ENCODE results near the gene PTPRK.
A peak's percentile ranks its signal among the peaks of the same experiment; 100 is the strongest.

PTPRK gene

GRCh38 chr6:128204616-128205015, 315.8 kb downstream of the PTPRK start:
- Histone ChIP-seq H3K9me3 (ENCODE audit: insufficient read depth, low read depth, low read length) (no peaks in the 10 kb centered on the region), H3K4me1 (ENCODE audit: control insufficient read depth in 1 of 2, insufficient read depth in 2 of 2, low read length in 2 of 2) (no peaks in the 10 kb centered on the region), H4K8ac (ENCODE audit: low read depth, low read length) (no peak overlapping the region), H2AK5ac (ENCODE audit: low read length) (no peak overlapping the region), H3K27ac (ENCODE audit: low read depth, low read length) (no peak overlapping the region), H3K9ac (ENCODE audit: low read length) (no peak overlapping the region), H3K4ac (ENCODE audit: low read depth, low read length) (no peak overlapping the region), H3K18ac (ENCODE audit: low read length) (no peak overlapping the region), H3K4me2 (ENCODE audit: low read length) (no peak overlapping the region), H2BK5ac (ENCODE audit: low read depth, low read length, poor library complexity) (no peak overlapping the region), H3K36me3 (ENCODE audit: control insufficient read depth in 1 of 2, insufficient read depth in 2 of 2, low read length in 2 of 2) (no peaks in the 10 kb centered on the region), H3K23ac (ENCODE audit: low read length) (no peak overlapping the region), H3K79me1 (ENCODE audit: low read length) (no peaks in the 10 kb centered on the region), H2AFZ (ENCODE audit: insufficient read depth, low read length, poor library complexity) (no peak overlapping the region), H3K14ac (ENCODE audit: low read length) (no peak overlapping the region), H4K12ac (ENCODE audit: low read depth, low read length) (no peak overlapping the region), H2BK120ac (ENCODE audit: insufficient read depth, low read length, poor library complexity) (no peak overlapping the region), H3K27me3 (ENCODE audit: insufficient read depth, low read length) (no peaks in the 10 kb centered on the region), H2BK12ac (ENCODE audit: low read length) (no peak overlapping the region), H3K79me2 (ENCODE audit: control insufficient read depth, insufficient read depth, low read length, poor library complexity) (no peaks in the 10 kb centered on the region), H4K91ac (ENCODE audit: low read depth, low read length) (no peak overlapping the region), H3K4me3 (ENCODE audit: low read depth, low read length) (no peak overlapping the region)
- DNase-seq = peak; percentile 63 to 88
- no CpG with 5 or more reads among the region's 3 CpGs for WGBS (ENCODE audit: extremely low coverage, insufficient coverage, insufficient read length)

- WGBS (ENCODE audit: extremely low coverage, insufficient coverage, insufficient read length) = no CpG with 5 or more reads among the region's 12 CpGs
- H3K79me2 ChIP-seq (ENCODE audit: control insufficient read depth, insufficient read depth, low read length, poor library complexity) = no peaks in the 10 kb centered on the region
- no peak overlapping the region for H2AK5ac ChIP-seq (ENCODE audit: low read length)
- no peaks in the 10 kb centered on the region for H3K79me1 ChIP-seq (ENCODE audit: low read length)
- H2BK120ac ChIP-seq (ENCODE audit: insufficient read depth, low read length, poor library complexity) = no peak overlapping the region
- no peak overlapping the region for H3K4me2 ChIP-seq (ENCODE audit: low read length)
- H3K14ac ChIP-seq (ENCODE audit: low read length) = no peak overlapping the region
- H2AFZ ChIP-seq (ENCODE audit: insufficient read depth, low read length, poor library complexity) = no peak overlapping the region
- H3K4me1 ChIP-seq (ENCODE audit: control insufficient read depth in 1 of 2, insufficient read depth in 2 of 2, low read length in 2 of 2) = no peaks in the 10 kb centered on the region
- no peak overlapping the region for H4K91ac ChIP-seq (ENCODE audit: low read depth, low read length)
- H3K4me3 ChIP-seq (ENCODE audit: low read depth, low read length) = no peak overlapping the region
- no peak overlapping the region for H2BK12ac ChIP-seq (ENCODE audit: low read length)
- no peak overlapping the region for H3K4ac ChIP-seq (ENCODE audit: low read depth, low read length)
- H3K23ac ChIP-seq (ENCODE audit: low read length) = no peak overlapping the region
- H4K12ac ChIP-seq (ENCODE audit: low read depth, low read length) = no peak overlapping the region
- H3K27me3 ChIP-seq (ENCODE audit: insufficient read depth, low read length) = no peaks in the 10 kb centered on the region
- no peak overlapping the region for H3K27ac ChIP-seq (ENCODE audit: low read depth, low read length)
- H3K36me3 ChIP-seq (ENCODE audit: control insufficient read depth in 1 of 2, insufficient read depth in 2 of 2, low read length in 2 of 2) = no peaks in the 10 kb centered on the region
- no peak for DNase-seq
- H2BK5ac ChIP-seq (ENCODE audit: low read depth, low read length, poor library complexity) = no peak overlapping the region
- no peak overlapping the region for H4K8ac ChIP-seq (ENCODE audit: low read depth, low read length)
- H3K9me3 ChIP-seq (ENCODE audit: insufficient read depth, low read depth, low read length) = no peaks in the 10 kb centered on the region
- H3K18ac ChIP-seq (ENCODE audit: low read length) = no peak overlapping the region
- H3K9ac ChIP-seq (ENCODE audit: low read length) = no peak overlapping the region
Observed at GRCh38 chr6:128202169-128202765, 318.1 kb downstream of the PTPRK start.

GRCh38 chr6:128200789-128201188, 319.6 kb downstream of the PTPRK start:
- H2BK120ac ChIP-seq (ENCODE audit: insufficient read depth, low read length, poor library complexity) = no peak overlapping the region
- H3K36me3 ChIP-seq (ENCODE audit: control insufficient read depth in 1 of 2, insufficient read depth in 2 of 2, low read length in 2 of 2) = no peaks in the 10 kb centered on the region
- no peak overlapping the region for H2BK5ac ChIP-seq (ENCODE audit: low read depth, low read length, poor library complexity)
- H2AFZ ChIP-seq (ENCODE audit: insufficient read depth, low read length, poor library complexity) = no peak overlapping the region
- H3K4me3 ChIP-seq (ENCODE audit: low read depth, low read length) = no peak overlapping the region
- H2BK12ac ChIP-seq (ENCODE audit: low read length) = no peak overlapping the region
- H3K4me2 ChIP-seq (ENCODE audit: low read length) = no peak overlapping the region
- H3K79me1 ChIP-seq (ENCODE audit: low read length) = no peaks in the 10 kb centered on the region
- H3K4ac ChIP-seq (ENCODE audit: low read depth, low read length) = no peak overlapping the region
- no peak overlapping the region for H4K8ac ChIP-seq (ENCODE audit: low read depth, low read length)
- no peaks in the 10 kb centered on the region for H3K4me1 ChIP-seq (ENCODE audit: control insufficient read depth in 1 of 2, insufficient read depth in 2 of 2, low read length in 2 of 2)
- no peak overlapping the region for H4K91ac ChIP-seq (ENCODE audit: low read depth, low read length)
- H3K9me3 ChIP-seq (ENCODE audit: insufficient read depth, low read depth, low read length) = no peaks in the 10 kb centered on the region
- no peak overlapping the region for H3K18ac ChIP-seq (ENCODE audit: low read length)
- no peak overlapping the region for H3K9ac ChIP-seq (ENCODE audit: low read length)
- no peak overlapping the region for H2AK5ac ChIP-seq (ENCODE audit: low read length)
- H3K14ac ChIP-seq (ENCODE audit: low read length) = no peak overlapping the region
- H3K27ac ChIP-seq (ENCODE audit: low read depth, low read length) = no peak overlapping the region
- no peak for DNase-seq
- H3K23ac ChIP-seq (ENCODE audit: low read length) = no peak overlapping the region
- H3K27me3 ChIP-seq (ENCODE audit: insufficient read depth, low read length) = no peaks in the 10 kb centered on the region
- no peaks in the 10 kb centered on the region for H3K79me2 ChIP-seq (ENCODE audit: control insufficient read depth, insufficient read depth, low read length, poor library complexity)
- H4K12ac ChIP-seq (ENCODE audit: low read depth, low read length) = no peak overlapping the region

- Histone ChIP-seq H4K12ac (ENCODE audit: low read depth, low read length) (no peak overlapping the region), H3K9ac (ENCODE audit: low read length) (no peak overlapping the region), H3K4me2 (ENCODE audit: low read length) (no peak overlapping the region), H3K14ac (ENCODE audit: low read length) (no peak overlapping the region), H2AK5ac (ENCODE audit: low read length) (no peak overlapping the region), H3K27ac (ENCODE audit: low read depth, low read length) (no peak overlapping the region), H4K91ac (ENCODE audit: low read depth, low read length) (no peak overlapping the region), H3K79me2 (ENCODE audit: control insufficient read depth, insufficient read depth, low read length, poor library complexity) (no peaks in the 10 kb centered on the region), H4K8ac (ENCODE audit: low read depth, low read length) (no peak overlapping the region), H3K4me1 (ENCODE audit: control insufficient read depth in 1 of 2, insufficient read depth in 2 of 2, low read length in 2 of 2) (no peaks in the 10 kb centered on the region), H3K27me3 (ENCODE audit: insufficient read depth, low read length) (no peaks in the 10 kb centered on the region), H3K4ac (ENCODE audit: low read depth, low read length) (no peak overlapping the region), H2AFZ (ENCODE audit: insufficient read depth, low read length, poor library complexity) (no peak overlapping the region), H3K4me3 (ENCODE audit: low read depth, low read length) (no peak overlapping the region), H3K23ac (ENCODE audit: low read length) (no peak overlapping the region), H3K9me3 (ENCODE audit: insufficient read depth, low read depth, low read length) (no peaks in the 10 kb centered on the region), H3K79me1 (ENCODE audit: low read length) (no peaks in the 10 kb centered on the region), H2BK5ac (ENCODE audit: low read depth, low read length, poor library complexity) (no peak overlapping the region), H3K18ac (ENCODE audit: low read length) (no peak overlapping the region), H2BK120ac (ENCODE audit: insufficient read depth, low read length, poor library complexity) (no peak overlapping the region), H3K36me3 (ENCODE audit: control insufficient read depth in 1 of 2, insufficient read depth in 2 of 2, low read length in 2 of 2) (no peaks in the 10 kb centered on the region), H2BK12ac (ENCODE audit: low read length) (no peak overlapping the region)
- no CpG with 5 or more reads among the region's 2 CpGs for WGBS (ENCODE audit: extremely low coverage, insufficient coverage, insufficient read length)
- DNase-seq = no peak
Observed at GRCh38 chr6:128199461-128199860, 320.9 kb downstream of the PTPRK start.
